HG02885 (cell line): ENCODE measurements around the gene TNFAIP2.
"Not testable (repeated sequence)": the region's sequence is repeated elsewhere in the genome, so short reads cannot be mapped to it uniquely, and the experiment has no call there.

Experiments
- ATAC-seq: cut with Tn5 transposase; IDR thresholded peaks from one replicate; pipeline ENCODE4 v1.9.1; 2021; ENCODE audit warnings: mild to moderate bottlenecking; ENCODE audit not compliant: unreplicated experiment, poor library complexity

Gene TNFAIP2

DNA sequence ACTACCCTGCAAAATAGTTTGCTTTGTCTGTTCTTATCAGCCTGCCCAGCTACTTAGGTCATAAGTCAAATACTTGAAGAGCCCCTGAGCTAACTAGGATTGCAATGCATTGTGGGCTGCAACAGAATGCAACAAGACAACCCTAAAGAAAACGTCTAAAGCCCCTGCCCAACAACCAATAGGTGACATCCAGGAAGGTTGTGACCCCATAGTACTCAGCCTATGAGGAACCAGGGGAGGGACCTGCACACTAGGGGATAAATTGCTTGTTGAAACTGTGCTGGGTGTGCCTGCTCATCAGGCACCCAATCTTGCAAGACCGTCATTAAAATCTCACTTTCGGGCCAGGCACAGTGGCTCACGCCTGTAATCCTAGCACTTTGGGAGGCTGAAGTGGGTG is 52.9 kb downstream of the TNFAIP2 start:
- not testable (repeated sequence) for ATAC-seq

DNA sequence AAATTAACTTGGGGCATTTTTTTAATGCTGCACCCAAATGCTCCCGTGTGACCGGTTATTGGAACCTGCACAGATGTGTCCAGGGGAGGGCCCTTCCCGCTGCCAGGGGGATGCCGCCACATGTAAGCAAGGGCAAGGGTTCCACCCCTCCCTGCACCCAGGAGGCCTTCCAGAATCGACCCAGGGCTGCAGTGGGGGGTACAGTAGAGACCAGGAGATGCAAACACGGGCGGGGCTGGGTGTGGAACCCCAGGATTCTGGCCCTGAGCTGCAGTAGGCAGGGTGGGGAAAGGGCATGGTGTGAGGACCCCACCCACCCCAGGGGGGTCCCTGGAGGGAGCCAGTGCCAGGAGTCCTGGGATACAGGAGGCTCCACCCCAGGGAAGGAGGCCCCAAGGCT is 54.1 kb downstream of the TNFAIP2 start:
- no peak for ATAC-seq

DNA sequence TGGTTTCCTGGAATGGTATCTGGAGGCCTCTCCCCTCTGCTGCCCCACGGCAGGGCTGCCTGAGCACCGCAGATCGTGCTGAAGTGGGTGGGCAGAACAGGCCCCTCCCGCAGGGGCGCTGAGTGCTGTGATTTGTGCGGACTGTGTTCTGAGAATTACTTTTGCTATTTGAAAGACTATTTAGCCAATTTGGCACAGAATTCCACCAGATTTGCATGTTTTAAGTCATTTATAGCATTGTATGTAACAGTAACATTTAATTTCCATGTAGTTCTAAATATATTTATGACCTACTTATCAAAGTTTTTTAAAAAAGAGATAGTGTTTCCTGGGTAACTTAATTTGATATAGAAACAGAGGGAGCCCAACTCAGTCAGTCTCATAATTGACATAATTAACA is 55.3 kb downstream of the TNFAIP2 start:
- no peak for ATAC-seq

DNA sequence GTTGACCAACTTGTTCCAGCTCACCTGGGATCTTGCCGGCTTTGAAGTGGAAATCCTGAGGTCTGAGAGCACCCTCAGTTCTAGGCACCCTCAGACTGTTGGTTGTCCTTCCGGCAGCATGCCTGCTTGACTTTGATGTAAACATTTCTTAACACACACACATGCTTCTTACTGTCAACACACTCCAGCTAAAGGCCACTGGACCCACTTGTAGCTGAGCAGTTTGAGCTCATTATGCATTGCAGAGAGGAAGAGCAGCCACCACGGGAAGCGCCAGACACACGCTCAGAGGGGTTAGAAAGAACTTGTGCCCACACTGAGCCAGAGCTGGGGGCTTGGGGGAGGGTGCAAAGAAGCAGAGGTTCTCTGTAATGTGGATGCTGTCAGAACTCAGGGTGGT is 55.8 kb downstream of the TNFAIP2 start:
- no peak for ATAC-seq

GRCh38 chr14:103180331-103180730 is 57.1 kb downstream of the TNFAIP2 start:
- no peak for ATAC-seq

DNA sequence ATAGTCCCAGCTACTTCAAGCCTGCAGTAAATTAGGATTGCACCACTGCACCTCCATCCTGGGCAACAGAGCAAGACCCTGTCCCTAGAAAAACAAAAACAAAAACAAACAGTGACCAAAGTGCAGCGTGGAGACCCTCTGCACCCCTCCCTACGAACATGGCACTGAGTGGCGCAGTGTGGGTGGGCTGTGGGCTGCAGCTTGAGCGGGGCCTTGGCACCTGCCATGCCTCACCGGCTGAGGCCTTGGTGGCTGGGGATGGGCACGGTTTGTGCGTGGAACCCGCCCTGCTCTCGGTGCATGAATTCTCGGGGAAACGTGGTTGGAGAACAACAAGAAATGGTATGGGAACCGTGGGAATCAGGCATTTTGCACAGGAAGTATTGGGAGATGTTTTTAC is 60.8 kb downstream of the TNFAIP2 start:
- ATAC-seq, result no peak

- no peak for ATAC-seq
These were observed 62.1 kb downstream of the TNFAIP2 start for GRCh38 chr14:103185051-103186029.

DNA sequence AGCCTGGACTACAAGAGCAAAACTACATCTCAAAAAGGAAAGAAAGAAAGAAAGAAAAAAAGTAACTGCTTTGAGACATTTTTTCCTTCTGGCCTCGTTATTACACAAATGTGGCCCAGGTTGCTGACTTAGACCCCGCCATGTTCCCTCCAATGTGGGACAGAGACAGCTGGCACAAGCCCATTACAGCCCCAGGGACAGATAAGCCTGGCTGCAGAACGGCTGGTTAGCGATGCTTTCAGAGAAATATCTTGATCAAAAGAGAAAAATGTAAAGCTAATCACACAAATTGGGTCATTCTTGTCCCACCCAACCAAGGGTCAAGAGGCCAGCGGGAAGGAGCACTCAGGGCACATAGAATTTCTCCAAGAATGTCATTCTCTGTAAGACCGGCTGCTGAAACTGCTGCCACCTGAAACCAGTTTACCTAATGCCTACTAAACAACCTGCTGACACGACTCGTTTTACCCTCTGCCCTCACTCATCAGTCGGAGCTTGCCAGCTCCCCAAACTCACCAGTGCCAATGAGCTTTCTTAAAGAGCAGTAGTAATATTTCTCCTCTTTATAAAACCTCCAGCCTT is 63.1 kb downstream of the TNFAIP2 start:
- no peak for ATAC-seq
